ENCODE results near the gene EEA1. TPM values are rescaled to one million over a fixed set of nuclear protein-coding genes. Genes with fewer than 3 reads are reported as not detected.

The EEA1 gene
- polyA plus RNA-seq, 1 donor from 2014 or later = 5.6 TPM

DNA sequence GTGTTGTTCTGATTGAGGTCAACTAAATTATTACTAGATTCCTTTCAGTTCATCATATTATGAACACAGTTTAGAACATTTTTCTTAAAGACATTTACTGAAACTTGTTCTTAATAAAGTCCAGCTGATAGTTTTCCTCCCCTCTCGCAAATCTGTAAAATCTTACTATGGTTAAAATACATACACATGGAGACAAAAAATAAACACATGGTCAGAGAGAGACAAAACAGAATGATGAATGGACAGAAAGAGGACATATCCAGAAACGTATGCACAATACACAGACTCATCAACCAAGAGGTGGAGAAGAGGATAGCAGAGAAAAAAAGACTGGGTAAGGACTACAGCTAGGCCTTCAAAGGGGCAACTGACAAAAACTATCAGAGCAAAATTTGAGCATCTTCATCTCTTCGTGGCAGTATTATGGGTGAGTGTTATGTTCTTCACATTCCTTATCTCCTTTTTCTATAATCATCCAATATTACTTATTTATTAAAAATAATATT lies 38.4 kb downstream of the EEA1 start:
- Histone ChIP-seq H3K36me3 (ENCODE audit: insufficient read depth, low read length) (no peaks in the 10 kb centered on the region), H3K9ac (ENCODE audit: low read length) (no peak overlapping the region), H3K4me2 (ENCODE audit: low read length) (no peak overlapping the region), H3K9me3 (ENCODE audit: low read length) (no peaks in the 10 kb centered on the region), H3K27ac (ENCODE audit: low read length) (no peak overlapping the region), H2AFZ (ENCODE audit: low read depth, low read length) (no peak overlapping the region), H3K4me3 (ENCODE audit: low read length) (no peak overlapping the region), H3F3A (ENCODE audit: insufficient read depth, low read length, poor library complexity, severe bottlenecking) (no peaks in the 10 kb centered on the region), H3K79me2 (replicated peaks; ENCODE audit: insufficient read depth, low read length) (no peaks in the 10 kb centered on the region), H4K20me1 (ENCODE audit: insufficient read depth) (no peaks in the 10 kb centered on the region), H3K9me2 (ENCODE audit: insufficient read depth, low read length) (no peaks in the 10 kb centered on the region), H3K27me3 (ENCODE audit: insufficient read depth, low read depth, low read length) (no peaks in the 10 kb centered on the region)
- TF ChIP-seq POLR2AphosphoS5 (IDR thresholded peaks at IDR 0.05) = no peak
- TF ChIP-seq, protein P1, sequence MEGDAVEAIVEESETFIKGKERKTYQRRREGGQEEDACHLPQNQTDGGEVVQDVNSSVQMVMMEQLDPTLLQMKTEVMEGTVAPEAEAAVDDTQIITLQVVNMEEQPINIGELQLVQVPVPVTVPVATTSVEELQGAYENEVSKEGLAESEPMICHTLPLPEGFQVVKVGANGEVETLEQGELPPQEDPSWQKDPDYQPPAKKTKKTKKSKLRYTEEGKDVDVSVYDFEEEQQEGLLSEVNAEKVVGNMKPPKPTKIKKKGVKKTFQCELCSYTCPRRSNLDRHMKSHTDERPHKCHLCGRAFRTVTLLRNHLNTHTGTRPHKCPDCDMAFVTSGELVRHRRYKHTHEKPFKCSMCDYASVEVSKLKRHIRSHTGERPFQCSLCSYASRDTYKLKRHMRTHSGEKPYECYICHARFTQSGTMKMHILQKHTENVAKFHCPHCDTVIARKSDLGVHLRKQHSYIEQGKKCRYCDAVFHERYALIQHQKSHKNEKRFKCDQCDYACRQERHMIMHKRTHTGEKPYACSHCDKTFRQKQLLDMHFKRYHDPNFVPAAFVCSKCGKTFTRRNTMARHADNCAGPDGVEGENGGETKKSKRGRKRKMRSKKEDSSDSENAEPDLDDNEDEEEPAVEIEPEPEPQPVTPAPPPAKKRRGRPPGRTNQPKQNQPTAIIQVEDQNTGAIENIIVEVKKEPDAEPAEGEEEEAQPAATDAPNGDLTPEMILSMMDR (IDR thresholded peaks at IDR 0.05; ENCODE audit: poor library complexity, severe bottlenecking) = no peak
- TF ChIP-seq EP300 (conservative IDR thresholded peaks at IDR 0.05; ENCODE audit: poor library complexity, severe bottlenecking) = no peak
- TF ChIP-seq TAF1 (IDR thresholded peaks at IDR 0.05; ENCODE audit: low read depth) = no peak
- no peak for TF ChIP-seq SMC3 (conservative IDR thresholded peaks at IDR 0.05; ENCODE audit: poor library complexity)
- no peak for TF ChIP-seq MXI1 (conservative IDR thresholded peaks at IDR 0.05; ENCODE audit: poor library complexity, severe bottlenecking)
- no peak for TF ChIP-seq EZH2 (IDR thresholded peaks at IDR 0.05; ENCODE audit: borderline replicate concordance, insufficient read depth, low read length, poor library complexity, severe bottlenecking)
- TF ChIP-seq, protein P2, sequence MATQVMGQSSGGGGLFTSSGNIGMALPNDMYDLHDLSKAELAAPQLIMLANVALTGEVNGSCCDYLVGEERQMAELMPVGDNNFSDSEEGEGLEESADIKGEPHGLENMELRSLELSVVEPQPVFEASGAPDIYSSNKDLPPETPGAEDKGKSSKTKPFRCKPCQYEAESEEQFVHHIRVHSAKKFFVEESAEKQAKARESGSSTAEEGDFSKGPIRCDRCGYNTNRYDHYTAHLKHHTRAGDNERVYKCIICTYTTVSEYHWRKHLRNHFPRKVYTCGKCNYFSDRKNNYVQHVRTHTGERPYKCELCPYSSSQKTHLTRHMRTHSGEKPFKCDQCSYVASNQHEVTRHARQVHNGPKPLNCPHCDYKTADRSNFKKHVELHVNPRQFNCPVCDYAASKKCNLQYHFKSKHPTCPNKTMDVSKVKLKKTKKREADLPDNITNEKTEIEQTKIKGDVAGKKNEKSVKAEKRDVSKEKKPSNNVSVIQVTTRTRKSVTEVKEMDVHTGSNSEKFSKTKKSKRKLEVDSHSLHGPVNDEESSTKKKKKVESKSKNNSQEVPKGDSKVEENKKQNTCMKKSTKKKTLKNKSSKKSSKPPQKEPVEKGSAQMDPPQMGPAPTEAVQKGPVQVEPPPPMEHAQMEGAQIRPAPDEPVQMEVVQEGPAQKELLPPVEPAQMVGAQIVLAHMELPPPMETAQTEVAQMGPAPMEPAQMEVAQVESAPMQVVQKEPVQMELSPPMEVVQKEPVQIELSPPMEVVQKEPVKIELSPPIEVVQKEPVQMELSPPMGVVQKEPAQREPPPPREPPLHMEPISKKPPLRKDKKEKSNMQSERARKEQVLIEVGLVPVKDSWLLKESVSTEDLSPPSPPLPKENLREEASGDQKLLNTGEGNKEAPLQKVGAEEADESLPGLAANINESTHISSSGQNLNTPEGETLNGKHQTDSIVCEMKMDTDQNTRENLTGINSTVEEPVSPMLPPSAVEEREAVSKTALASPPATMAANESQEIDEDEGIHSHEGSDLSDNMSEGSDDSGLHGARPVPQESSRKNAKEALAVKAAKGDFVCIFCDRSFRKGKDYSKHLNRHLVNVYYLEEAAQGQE (IDR thresholded peaks at IDR 0.05; ENCODE audit: borderline replicate concordance) = no peak
- TF ChIP-seq RAD21 (conservative IDR thresholded peaks at IDR 0.05) = no peak

DNA sequence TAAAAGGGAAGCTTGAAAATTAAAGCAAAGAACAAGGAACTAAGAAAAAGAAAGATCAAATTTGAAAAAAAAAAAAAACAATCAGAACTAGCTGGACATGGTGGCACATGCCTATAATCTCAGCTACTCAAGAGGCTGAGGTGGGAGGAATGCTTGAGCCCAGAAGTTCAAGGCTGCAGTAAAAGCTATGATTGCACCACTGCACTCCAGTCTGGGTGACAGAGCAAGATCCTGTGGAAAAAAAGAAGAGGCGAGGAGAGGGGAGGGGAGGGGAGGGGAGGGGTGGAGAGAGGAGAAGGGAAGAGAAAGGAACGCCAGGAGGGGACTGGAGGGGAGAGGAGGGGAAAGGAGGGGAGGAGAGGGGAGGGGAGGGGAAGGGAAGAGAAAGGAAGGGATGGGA lies 43.0 kb downstream of the EEA1 start:
- H3K79me2 ChIP-seq (replicated peaks; ENCODE audit: insufficient read depth, low read length) = no peaks in the 10 kb centered on the region

More for the DNA sequence above, 43.0 kb downstream of the EEA1 start:
- Histone ChIP-seq H3K9me3 (ENCODE audit: low read length) (no peaks in the 10 kb centered on the region), H3K36me3 (ENCODE audit: insufficient read depth, low read length) (no peaks in the 10 kb centered on the region), H2AFZ (ENCODE audit: low read depth, low read length) (no peak overlapping the region), H3K4me2 (ENCODE audit: low read length) (no peak overlapping the region), H3K4me3 (ENCODE audit: low read length) (no peak overlapping the region), H3K9me2 (ENCODE audit: insufficient read depth, low read length) (no peaks in the 10 kb centered on the region), H3F3A (ENCODE audit: insufficient read depth, low read length, poor library complexity, severe bottlenecking) (no peaks in the 10 kb centered on the region), H3K27me3 (ENCODE audit: insufficient read depth, low read depth, low read length) (no peaks in the 10 kb centered on the region), H3K9ac (ENCODE audit: low read length) (no peak overlapping the region), H4K20me1 (ENCODE audit: insufficient read depth) (no peaks in the 10 kb centered on the region), H3K27ac (ENCODE audit: low read length) (no peak overlapping the region)
- TF ChIP-seq POLR2AphosphoS5 (IDR thresholded peaks at IDR 0.05) (no peak), TAF1 (IDR thresholded peaks at IDR 0.05; ENCODE audit: low read depth) (no peak)
- TF ChIP-seq, protein P2 (IDR thresholded peaks at IDR 0.05; ENCODE audit: borderline replicate concordance) = no peak

All from neural cell (in vitro differentiated cells).